K562 (cell line): Measurements from ENCODE around the gene MAPKAPK2. TPM values are rescaled to one million over a fixed set of nuclear protein-coding genes. Genes with fewer than 3 reads are reported as not detected.

Experiments used
- FOXJ2 ChIP-seq: fragments of 200-800 bp; sonication (Bioruptor generic); IDR thresholded peaks from 2 replicates; pipeline ENCODE4 v1.6.1; 2016; ENCODE audit warnings: missing genetic modification characterization, missing compliant biosample characterization
- FOXP1 ChIP-seq: sonication (generic); formaldehyde crosslinking; IDR thresholded peaks from 2 replicates; pipeline ENCODE4 v1.8.0; 2022; ENCODE audit warnings: mild to moderate bottlenecking, missing genetic modification reagents
- HMG20A ChIP-seq: fragments of 450-650 bp; formaldehyde crosslinking; conservative IDR thresholded peaks from 2 replicates; pipeline ENCODE4 v1.4.0; 2020; ENCODE audit warnings: mild to moderate bottlenecking, mixed read lengths
- HNRNPUL1 ChIP-seq: fragments of 200-400 bp; formaldehyde crosslinking; IDR thresholded peaks from 2 replicates; pipeline ENCODE4 v1.6.1; 2017; ENCODE audit warnings: low read length
- SMARCE1 ChIP-seq: fragments of 450-650 bp; IDR thresholded peaks from 2 replicates; pipeline ENCODE4 v1.7.1; 2016; ENCODE audit warnings: mild to moderate bottlenecking
- polyA plus RNA-seq, 8 experiments: library from polyadenylated mRNA; depleted of rRNA in 4 of 8; stranded (reverse) in 5 of 8; unstranded in 3 of 8; fragments of >200 nt; fragmentation: Nextera tagmentation in 2 of 8; fragmentation: Illumina TruSeq in 1 of 8; extraction: Ambion mirVana in 2 of 8; extraction: Trizol in 1 of 8; gene quantifications; 2 replicates each; pipeline versions ENCODE4 v1.2.1 to v1.2.3, GENCODE V29; 2011 to 2014; ENCODE audit warnings: inconsistent platforms in 1 of 8, missing spikeins in 1 of 8
- total RNA-seq, 7 experiments: library from RNA; depleted of rRNA in 6 of 7; stranded (reverse); fragments of >200 nt in 6 of 7; fragmentation: Illumina TruSeq in 2 of 7; extraction: Trizol in 2 of 7; gene quantifications; 2 replicates each; pipeline versions ENCODE4 v1.2.1 to v1.2.3, GENCODE V29; 2011 to 2021; ENCODE audit warnings: low replicate concordance in 1 of 7
- TF ChIP-seq, protein P1 (sequence below): fragments of 450-650 bp; IDR thresholded peaks from 2 replicates; pipeline ENCODE4 v1.6.1; 2016; ENCODE audit warnings: mild to moderate bottlenecking, moderate library complexity
- TF ChIP-seq, protein P2 (sequence below), 2 experiments: fragments of 450-650 bp in 1 of 2; IDR thresholded peaks; 2 replicates each; pipeline ENCODE4 v1.6.1; 2011 to 2017; ENCODE audit warnings: low read depth in 2 of 2, antibody characterized with exemption in 1 of 2, borderline replicate concordance in 1 of 2, low read length in 1 of 2, mild to moderate bottlenecking in 1 of 2, mixed read lengths in 1 of 2; ENCODE audit not compliant: control insufficient read depth in 1 of 2

MAPKAPK2 gene
- total and polyA plus RNA-seq, 9 of the 15 experiments (the other 6 are each of a cell fraction or from before 2014, with no cell fraction given), result 0.63 to 94.2 (median 52.1) TPM

DNA sequence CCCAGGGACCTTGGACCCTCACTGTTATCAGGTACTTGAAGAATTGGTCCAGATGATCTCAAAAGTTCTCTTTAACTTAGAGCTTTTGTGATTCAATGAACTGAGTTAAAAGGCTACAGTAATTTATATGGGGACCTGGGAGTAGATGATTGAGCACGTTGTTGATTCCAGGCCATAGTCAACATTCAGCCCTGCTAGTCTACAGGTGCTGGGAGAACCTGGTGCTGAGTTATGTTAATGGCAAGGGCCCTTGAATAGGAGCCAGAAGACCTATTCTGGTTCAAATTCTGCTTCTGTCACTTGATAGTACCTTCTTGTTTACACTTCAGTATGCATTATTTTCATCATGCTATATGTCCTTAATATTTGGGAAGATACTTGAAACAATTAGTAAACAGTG, 38.2 kb upstream of the MAPKAPK2 start (continued):
- TF ChIP-seq, protein P1, sequence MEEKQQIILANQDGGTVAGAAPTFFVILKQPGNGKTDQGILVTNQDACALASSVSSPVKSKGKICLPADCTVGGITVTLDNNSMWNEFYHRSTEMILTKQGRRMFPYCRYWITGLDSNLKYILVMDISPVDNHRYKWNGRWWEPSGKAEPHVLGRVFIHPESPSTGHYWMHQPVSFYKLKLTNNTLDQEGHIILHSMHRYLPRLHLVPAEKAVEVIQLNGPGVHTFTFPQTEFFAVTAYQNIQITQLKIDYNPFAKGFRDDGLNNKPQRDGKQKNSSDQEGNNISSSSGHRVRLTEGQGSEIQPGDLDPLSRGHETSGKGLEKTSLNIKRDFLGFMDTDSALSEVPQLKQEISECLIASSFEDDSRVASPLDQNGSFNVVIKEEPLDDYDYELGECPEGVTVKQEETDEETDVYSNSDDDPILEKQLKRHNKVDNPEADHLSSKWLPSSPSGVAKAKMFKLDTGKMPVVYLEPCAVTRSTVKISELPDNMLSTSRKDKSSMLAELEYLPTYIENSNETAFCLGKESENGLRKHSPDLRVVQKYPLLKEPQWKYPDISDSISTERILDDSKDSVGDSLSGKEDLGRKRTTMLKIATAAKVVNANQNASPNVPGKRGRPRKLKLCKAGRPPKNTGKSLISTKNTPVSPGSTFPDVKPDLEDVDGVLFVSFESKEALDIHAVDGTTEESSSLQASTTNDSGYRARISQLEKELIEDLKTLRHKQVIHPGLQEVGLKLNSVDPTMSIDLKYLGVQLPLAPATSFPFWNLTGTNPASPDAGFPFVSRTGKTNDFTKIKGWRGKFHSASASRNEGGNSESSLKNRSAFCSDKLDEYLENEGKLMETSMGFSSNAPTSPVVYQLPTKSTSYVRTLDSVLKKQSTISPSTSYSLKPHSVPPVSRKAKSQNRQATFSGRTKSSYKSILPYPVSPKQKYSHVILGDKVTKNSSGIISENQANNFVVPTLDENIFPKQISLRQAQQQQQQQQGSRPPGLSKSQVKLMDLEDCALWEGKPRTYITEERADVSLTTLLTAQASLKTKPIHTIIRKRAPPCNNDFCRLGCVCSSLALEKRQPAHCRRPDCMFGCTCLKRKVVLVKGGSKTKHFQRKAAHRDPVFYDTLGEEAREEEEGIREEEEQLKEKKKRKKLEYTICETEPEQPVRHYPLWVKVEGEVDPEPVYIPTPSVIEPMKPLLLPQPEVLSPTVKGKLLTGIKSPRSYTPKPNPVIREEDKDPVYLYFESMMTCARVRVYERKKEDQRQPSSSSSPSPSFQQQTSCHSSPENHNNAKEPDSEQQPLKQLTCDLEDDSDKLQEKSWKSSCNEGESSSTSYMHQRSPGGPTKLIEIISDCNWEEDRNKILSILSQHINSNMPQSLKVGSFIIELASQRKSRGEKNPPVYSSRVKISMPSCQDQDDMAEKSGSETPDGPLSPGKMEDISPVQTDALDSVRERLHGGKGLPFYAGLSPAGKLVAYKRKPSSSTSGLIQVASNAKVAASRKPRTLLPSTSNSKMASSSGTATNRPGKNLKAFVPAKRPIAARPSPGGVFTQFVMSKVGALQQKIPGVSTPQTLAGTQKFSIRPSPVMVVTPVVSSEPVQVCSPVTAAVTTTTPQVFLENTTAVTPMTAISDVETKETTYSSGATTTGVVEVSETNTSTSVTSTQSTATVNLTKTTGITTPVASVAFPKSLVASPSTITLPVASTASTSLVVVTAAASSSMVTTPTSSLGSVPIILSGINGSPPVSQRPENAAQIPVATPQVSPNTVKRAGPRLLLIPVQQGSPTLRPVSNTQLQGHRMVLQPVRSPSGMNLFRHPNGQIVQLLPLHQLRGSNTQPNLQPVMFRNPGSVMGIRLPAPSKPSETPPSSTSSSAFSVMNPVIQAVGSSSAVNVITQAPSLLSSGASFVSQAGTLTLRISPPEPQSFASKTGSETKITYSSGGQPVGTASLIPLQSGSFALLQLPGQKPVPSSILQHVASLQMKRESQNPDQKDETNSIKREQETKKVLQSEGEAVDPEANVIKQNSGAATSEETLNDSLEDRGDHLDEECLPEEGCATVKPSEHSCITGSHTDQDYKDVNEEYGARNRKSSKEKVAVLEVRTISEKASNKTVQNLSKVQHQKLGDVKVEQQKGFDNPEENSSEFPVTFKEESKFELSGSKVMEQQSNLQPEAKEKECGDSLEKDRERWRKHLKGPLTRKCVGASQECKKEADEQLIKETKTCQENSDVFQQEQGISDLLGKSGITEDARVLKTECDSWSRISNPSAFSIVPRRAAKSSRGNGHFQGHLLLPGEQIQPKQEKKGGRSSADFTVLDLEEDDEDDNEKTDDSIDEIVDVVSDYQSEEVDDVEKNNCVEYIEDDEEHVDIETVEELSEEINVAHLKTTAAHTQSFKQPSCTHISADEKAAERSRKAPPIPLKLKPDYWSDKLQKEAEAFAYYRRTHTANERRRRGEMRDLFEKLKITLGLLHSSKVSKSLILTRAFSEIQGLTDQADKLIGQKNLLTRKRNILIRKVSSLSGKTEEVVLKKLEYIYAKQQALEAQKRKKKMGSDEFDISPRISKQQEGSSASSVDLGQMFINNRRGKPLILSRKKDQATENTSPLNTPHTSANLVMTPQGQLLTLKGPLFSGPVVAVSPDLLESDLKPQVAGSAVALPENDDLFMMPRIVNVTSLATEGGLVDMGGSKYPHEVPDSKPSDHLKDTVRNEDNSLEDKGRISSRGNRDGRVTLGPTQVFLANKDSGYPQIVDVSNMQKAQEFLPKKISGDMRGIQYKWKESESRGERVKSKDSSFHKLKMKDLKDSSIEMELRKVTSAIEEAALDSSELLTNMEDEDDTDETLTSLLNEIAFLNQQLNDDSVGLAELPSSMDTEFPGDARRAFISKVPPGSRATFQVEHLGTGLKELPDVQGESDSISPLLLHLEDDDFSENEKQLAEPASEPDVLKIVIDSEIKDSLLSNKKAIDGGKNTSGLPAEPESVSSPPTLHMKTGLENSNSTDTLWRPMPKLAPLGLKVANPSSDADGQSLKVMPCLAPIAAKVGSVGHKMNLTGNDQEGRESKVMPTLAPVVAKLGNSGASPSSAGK, result no peak
- TF ChIP-seq, protein P2, sequence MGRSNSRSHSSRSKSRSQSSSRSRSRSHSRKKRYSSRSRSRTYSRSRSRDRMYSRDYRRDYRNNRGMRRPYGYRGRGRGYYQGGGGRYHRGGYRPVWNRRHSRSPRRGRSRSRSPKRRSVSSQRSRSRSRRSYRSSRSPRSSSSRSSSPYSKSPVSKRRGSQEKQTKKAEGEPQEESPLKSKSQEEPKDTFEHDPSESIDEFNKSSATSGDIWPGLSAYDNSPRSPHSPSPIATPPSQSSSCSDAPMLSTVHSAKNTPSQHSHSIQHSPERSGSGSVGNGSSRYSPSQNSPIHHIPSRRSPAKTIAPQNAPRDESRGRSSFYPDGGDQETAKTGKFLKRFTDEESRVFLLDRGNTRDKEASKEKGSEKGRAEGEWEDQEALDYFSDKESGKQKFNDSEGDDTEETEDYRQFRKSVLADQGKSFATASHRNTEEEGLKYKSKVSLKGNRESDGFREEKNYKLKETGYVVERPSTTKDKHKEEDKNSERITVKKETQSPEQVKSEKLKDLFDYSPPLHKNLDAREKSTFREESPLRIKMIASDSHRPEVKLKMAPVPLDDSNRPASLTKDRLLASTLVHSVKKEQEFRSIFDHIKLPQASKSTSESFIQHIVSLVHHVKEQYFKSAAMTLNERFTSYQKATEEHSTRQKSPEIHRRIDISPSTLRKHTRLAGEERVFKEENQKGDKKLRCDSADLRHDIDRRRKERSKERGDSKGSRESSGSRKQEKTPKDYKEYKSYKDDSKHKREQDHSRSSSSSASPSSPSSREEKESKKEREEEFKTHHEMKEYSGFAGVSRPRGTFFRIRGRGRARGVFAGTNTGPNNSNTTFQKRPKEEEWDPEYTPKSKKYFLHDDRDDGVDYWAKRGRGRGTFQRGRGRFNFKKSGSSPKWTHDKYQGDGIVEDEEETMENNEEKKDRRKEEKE (IDR thresholded peaks at IDR 0.05; ENCODE audit: borderline replicate concordance in 1 of 2, control insufficient read depth in 1 of 2, low read depth in 2 of 2, low read length in 1 of 2), result no peak
- no peak for TF ChIP-seq HMG20A
- TF ChIP-seq HNRNPUL1, result no peak
- TF ChIP-seq FOXP1, result no peak
- TF ChIP-seq SMARCE1, result no peak
- TF ChIP-seq FOXJ2 (tag), result no peak
